Measurements from ENCODE around the gene KIF16B. TPM values are rescaled to one million over a fixed set of nuclear protein-coding genes. Genes with fewer than 3 reads are reported as not detected.

KIF16B gene
- total RNA-seq, 2 experiments from 2014 or later, result 8.8 to 8.9 TPM

DNA sequence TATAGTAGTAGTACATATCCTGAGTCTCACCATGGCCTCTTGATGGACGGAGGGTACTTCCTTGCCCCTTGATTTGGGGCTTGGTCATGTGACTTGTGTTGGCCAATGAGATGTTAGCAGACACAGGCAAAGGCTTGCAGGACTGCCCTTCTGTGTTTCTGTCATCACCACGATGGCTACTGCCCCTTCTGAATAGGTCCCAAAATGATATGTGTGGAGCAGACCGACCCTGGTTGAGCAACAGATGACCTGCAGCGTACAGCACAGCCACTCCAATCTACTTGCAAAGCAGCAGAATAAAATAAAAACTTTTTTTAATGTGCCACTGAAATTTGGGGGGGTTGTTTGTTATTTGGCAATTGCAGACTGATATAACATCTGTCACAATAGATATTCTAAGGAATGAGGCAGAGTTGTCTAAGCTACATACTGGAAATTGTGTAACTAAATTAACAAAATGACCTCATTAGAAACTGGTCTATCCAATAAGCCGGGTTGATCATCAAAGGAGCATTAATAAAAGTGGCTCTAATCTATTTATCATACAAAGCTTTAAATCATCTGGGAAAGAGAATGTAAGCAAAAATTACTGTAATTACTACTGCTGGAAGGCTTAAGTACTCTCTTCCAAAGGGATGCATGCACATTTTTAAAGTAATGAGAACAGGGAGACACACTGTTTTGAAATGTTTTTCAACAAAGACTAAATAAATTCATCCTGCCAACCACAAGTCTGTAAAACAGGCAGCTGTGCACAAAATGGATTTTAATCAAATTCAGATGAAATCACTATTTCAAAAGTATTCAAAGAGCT is 209.5 kb downstream of the KIF16B start:
- Mint-ChIP-seq H3K9me3 (no peaks in the 10 kb centered on the region), H3K4me1 (no peaks in the 10 kb centered on the region), H3K4me3 (no peak overlapping the region), H3K27me3 (no peaks in the 10 kb centered on the region), H3K27ac (no peak overlapping the region), H3K36me3 (ENCODE audit: low read depth) (peaks cover 2% of the 10 kb centered on the region)
- DNase-seq, result no peak
- ChIA-PET POLR2A (no interaction called here), CTCF (no interaction called here)

- DNase-seq, result no peak
- ChIA-PET CTCF (no interaction called here), POLR2A (no interaction called here)
- H3K27me3 Mint-ChIP-seq, result no peaks in the 10 kb centered on the region
- no peaks in the 10 kb centered on the region for H3K4me1 Mint-ChIP-seq
- peaks cover 2% of the 10 kb centered on the region for H3K36me3 Mint-ChIP-seq (ENCODE audit: low read depth)
- no peak overlapping the region for H3K27ac Mint-ChIP-seq
- H3K4me3 Mint-ChIP-seq, result no peak overlapping the region
- no peaks in the 10 kb centered on the region for H3K9me3 Mint-ChIP-seq
These were observed 210.6 kb downstream of the KIF16B start for GRCh38 chr20:16362642-16363041.

- H3K9me3 Mint-ChIP-seq, result no peaks in the 10 kb centered on the region
- H3K4me1 Mint-ChIP-seq, result no peaks in the 10 kb centered on the region
- ChIA-PET POLR2A (no interaction called here), CTCF (no interaction called here)
- no peaks in the 10 kb centered on the region for H3K27me3 Mint-ChIP-seq
- H3K27ac Mint-ChIP-seq, result no peak overlapping the region
- no peak for DNase-seq
- no peak overlapping the region for H3K4me3 Mint-ChIP-seq
- H3K36me3 Mint-ChIP-seq (ENCODE audit: low read depth), result no peaks in the 10 kb centered on the region
These were observed 212.6 kb downstream of the KIF16B start for GRCh38 chr20:16360668-16361067.

DNA sequence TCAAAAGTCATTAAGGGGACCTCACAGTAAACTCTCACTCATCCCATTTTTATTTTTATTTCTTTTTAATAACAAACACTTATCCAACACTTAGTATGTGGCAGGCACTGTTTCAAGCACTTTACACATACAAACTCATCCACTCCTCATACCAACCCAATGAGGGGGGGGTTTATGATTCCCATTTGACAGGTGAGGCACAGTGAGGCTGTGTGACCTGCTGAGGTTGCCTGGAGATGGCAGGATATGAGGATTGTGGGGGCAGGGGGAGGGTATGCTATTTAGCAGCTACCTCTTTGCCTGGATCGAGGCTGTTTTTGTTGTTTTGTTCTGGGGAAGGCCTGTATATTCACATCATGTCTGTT is 219.8 kb downstream of the KIF16B start:
- ChIA-PET CTCF (no interaction called here), POLR2A (no interaction called here)
- Mint-ChIP-seq H3K9me3 (no peaks in the 10 kb centered on the region), H3K36me3 (ENCODE audit: low read depth) (no peaks in the 10 kb centered on the region), H3K4me3 (no peak overlapping the region), H3K27ac (no peak overlapping the region), H3K4me1 (no peaks in the 10 kb centered on the region), H3K27me3 (no peaks in the 10 kb centered on the region)
- no peak for DNase-seq

GRCh38 chr20:16352751-16353416 is 220.4 kb downstream of the KIF16B start:
- Mint-ChIP-seq H3K27ac (no peak overlapping the region), H3K27me3 (no peaks in the 10 kb centered on the region), H3K4me1 (no peaks in the 10 kb centered on the region), H3K36me3 (ENCODE audit: low read depth) (no peaks in the 10 kb centered on the region), H3K4me3 (no peak overlapping the region), H3K9me3 (no peaks in the 10 kb centered on the region)
- CTCF ChIA-PET, result no interaction called here
- POLR2A ChIA-PET, result no interaction called here
- no peak for DNase-seq

GRCh38 chr20:16352321-16352720 is 220.9 kb downstream of the KIF16B start:
- no peaks in the 10 kb centered on the region for H3K27me3 Mint-ChIP-seq
- ChIA-PET CTCF (no interaction called here), POLR2A (no interaction called here)
- no peaks in the 10 kb centered on the region for H3K9me3 Mint-ChIP-seq
- no peak overlapping the region for H3K27ac Mint-ChIP-seq
- no peak for DNase-seq
- H3K4me1 Mint-ChIP-seq, result no peaks in the 10 kb centered on the region
- H3K36me3 Mint-ChIP-seq (ENCODE audit: low read depth), result no peaks in the 10 kb centered on the region
- no peak overlapping the region for H3K4me3 Mint-ChIP-seq

- Mint-ChIP-seq H3K27me3 (no peaks in the 10 kb centered on the region), H3K27ac (no peak overlapping the region), H3K36me3 (ENCODE audit: low read depth) (no peaks in the 10 kb centered on the region), H3K4me1 (no peaks in the 10 kb centered on the region), H3K4me3 (no peak overlapping the region), H3K9me3 (no peaks in the 10 kb centered on the region)
- ChIA-PET POLR2A (no interaction called here), CTCF (no interaction called here)
- DNase-seq, result no peak
These were observed 221.8 kb downstream of the KIF16B start for GRCh38 chr20:16351415-16351814.

DNA sequence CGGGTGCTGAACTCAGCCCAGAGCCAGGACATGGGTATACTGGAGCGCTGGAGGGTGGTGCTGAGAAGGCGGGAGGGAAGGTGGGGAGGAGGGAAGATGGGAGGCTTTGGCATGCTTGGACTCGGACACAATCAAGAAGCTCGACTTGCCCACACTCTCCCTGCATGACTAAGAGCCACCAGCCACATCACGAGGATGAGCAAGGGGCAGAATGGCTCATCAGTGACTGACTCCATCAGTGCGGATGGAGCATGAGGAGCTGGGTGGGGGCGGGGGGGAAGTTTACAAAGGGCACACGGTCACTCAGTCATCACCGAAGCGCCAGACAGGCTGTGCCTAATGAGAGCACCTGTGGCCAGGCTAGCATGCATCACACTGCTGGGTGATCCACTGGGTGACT is 222.8 kb downstream of the KIF16B start:
- Mint-ChIP-seq H3K9me3 (no peaks in the 10 kb centered on the region), H3K36me3 (ENCODE audit: low read depth) (no peaks in the 10 kb centered on the region), H3K4me3 (no peak overlapping the region), H3K4me1 (no peaks in the 10 kb centered on the region), H3K27me3 (no peaks in the 10 kb centered on the region), H3K27ac (no peak overlapping the region)
- POLR2A ChIA-PET, result no interaction called here
- no peak for DNase-seq
- CTCF ChIA-PET, result no interaction called here

GRCh38 chr20:16349523-16350260 is 223.6 kb downstream of the KIF16B start:
- Mint-ChIP-seq H3K4me1 (no peaks in the 10 kb centered on the region), H3K27me3 (no peaks in the 10 kb centered on the region), H3K4me3 (no peak overlapping the region), H3K36me3 (ENCODE audit: low read depth) (no peaks in the 10 kb centered on the region), H3K27ac (no peak overlapping the region), H3K9me3 (no peaks in the 10 kb centered on the region)
- no peak for DNase-seq
- POLR2A ChIA-PET, result no interaction called here
- CTCF ChIA-PET, result no interaction called here

DNA sequence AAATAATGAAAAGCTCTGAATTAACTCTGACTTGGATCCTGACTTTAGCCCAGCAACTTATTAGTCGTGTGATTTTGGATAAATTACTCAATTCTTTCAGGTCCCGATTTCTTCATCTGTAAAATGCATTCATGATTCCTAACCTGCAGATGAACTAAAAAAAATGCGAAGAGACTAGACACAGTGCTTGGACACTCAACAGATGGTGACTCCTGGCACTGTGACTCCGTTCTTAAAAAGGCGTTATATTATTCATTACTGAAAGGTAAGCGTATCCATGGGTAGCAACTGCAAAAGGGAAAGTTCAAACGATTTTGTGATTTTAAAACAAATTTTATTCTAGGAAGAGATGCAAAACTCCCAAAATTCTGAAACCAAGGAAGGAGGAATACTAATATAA is 226.3 kb downstream of the KIF16B start:
- Mint-ChIP-seq H3K27me3 (no peaks in the 10 kb centered on the region), H3K27ac (no peak overlapping the region), H3K4me3 (no peak overlapping the region), H3K4me1 (no peaks in the 10 kb centered on the region), H3K9me3 (no peaks in the 10 kb centered on the region), H3K36me3 (ENCODE audit: low read depth) (no peaks in the 10 kb centered on the region)
- POLR2A ChIA-PET, result no interaction called here
- CTCF ChIA-PET, result no interaction called here
- no peak for DNase-seq

DNA sequence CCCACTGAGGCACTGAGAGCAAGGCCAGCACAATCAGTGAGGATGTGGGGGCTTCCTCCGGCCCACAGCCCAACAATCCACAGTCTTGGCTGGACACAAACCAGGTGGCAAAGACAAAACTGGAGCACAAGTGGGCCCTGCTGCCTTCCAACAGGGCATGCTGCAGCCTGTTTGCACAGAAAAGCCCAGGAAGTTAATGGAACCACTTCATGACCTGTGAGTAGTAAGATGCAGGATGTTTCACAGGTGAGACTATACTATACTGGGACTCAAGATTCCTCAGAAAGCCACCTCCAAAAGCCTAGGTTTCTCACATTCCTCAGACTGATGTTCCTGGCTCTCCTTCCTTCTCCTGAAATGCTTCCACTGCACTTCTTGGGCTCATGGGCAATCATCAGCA is 235.5 kb downstream of the KIF16B start:
- Mint-ChIP-seq H3K4me1 (no peaks in the 10 kb centered on the region), H3K27me3 (no peaks in the 10 kb centered on the region), H3K4me3 (no peak overlapping the region), H3K27ac (no peak overlapping the region), H3K36me3 (ENCODE audit: low read depth) (no peaks in the 10 kb centered on the region), H3K9me3 (no peaks in the 10 kb centered on the region)
- ChIA-PET POLR2A (no interaction called here), CTCF (no interaction called here)
- DNase-seq, result no peak

GRCh38 chr20:16327606-16328005 is 245.6 kb downstream of the KIF16B start:
- H3K36me3 Mint-ChIP-seq (ENCODE audit: low read depth), result no peaks in the 10 kb centered on the region

GRCh38 chr20:16321291-16321690 is 252.0 kb downstream of the KIF16B start:
- ChIA-PET CTCF (no interaction called here), POLR2A (no interaction called here)
- no peak for DNase-seq
- Mint-ChIP-seq H3K4me3 (no peak overlapping the region), H3K27ac (no peak overlapping the region), H3K4me1 (no peaks in the 10 kb centered on the region), H3K27me3 (no peaks in the 10 kb centered on the region), H3K9me3 (peaks cover 6% of the 10 kb centered on the region), H3K36me3 (ENCODE audit: low read depth) (peaks cover 3% of the 10 kb centered on the region)

More at GRCh38 chr20:16327606-16328005, 245.6 kb downstream of the KIF16B start:
- POLR2A ChIA-PET, result no interaction called here
- Mint-ChIP-seq H3K4me3 (no peak overlapping the region), H3K9me3 (peaks cover 3% of the 10 kb centered on the region), H3K27ac (no peak overlapping the region), H3K4me1 (no peaks in the 10 kb centered on the region), H3K27me3 (no peaks in the 10 kb centered on the region)
- CTCF ChIA-PET, result no interaction called here
- DNase-seq, result no peak

All from activated CD4-positive, alpha-beta memory T cell treated with anti-CD3 and anti-CD28 coated beads, Interleukin-2, amount 10 ng/mL, durations not matched to agents 7 days and 5 days (primary cell).